HG03378 (cell line): ENCODE measurements around the gene DNM3.

ENCODE experiments used
- ATAC-seq: cut with Tn5 transposase; IDR thresholded peaks from one replicate; pipeline ENCODE4 v1.9.1; 2021; ENCODE audit warnings: mild to moderate bottlenecking, moderate library complexity; ENCODE audit not compliant: unreplicated experiment

Gene DNM3

DNA sequence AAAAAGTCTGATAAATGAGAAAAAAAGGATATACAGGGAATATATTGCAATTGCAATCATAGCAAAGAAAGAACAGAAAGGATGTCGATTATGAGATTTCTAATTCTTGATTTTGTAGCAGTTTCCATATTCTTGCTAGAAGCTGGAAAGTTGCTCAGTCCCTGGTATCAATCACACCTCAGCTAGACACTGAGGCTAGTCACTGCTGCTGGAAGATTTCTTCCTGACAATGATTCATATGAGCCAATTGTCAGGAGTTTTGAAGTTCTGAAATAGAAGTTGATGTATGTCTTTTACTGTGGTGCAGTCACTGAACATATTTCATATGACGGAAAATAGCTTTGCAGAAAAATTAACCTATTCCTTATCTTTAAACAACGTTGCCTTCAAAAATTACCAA lies 370.8 kb downstream of the DNM3 start:
- no peak for ATAC-seq

GRCh38 chr1:172215006-172215405 lies 373.7 kb downstream of the DNM3 start:
- no peak for ATAC-seq

DNA sequence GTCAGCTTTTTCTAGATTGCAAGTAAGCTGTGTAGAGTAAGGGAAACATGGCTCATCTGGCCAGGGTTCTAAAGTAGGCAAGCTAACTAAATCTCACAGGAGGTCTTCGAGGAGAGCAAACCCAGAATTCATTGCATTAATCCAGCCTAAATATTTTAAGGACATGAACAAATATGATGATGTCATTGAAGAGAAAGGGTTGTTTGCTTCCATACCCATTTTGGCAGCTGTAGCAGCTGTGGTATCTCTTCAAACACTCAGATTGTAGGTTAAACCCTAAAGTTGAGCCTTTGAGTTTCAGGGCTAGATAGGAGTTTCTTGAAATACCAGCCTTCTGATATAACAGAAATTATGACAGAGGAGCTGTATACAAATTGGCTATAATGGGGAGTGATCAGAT lies 378.7 kb downstream of the DNM3 start:
- no peak for ATAC-seq

DNA sequence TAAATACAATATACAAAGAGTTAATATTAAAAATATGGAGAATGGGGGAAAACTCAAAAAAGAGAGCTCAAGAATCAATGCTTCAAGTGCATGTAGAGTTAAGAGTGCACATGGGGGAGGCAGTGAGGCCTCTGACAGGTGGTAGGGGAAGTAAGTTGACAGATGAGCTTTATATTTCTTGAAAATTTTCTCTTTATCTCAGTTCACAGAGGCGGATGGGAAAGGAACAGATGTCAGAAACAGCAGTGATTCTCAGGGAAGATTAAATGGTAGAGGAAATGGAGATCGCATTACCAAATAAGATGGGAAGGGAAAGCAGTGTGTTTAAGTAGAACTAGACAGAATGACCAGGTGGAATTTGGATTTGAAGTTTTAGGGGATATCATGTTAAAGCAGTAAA lies 379.1 kb downstream of the DNM3 start:
- ATAC-seq = no peak

- no peak for ATAC-seq
These were observed 380.1 kb downstream of the DNM3 start for GRCh38 chr1:172221436-172221835.

- ATAC-seq = no peak
These were observed 383.6 kb downstream of the DNM3 start for GRCh38 chr1:172224871-172225270.

DNA sequence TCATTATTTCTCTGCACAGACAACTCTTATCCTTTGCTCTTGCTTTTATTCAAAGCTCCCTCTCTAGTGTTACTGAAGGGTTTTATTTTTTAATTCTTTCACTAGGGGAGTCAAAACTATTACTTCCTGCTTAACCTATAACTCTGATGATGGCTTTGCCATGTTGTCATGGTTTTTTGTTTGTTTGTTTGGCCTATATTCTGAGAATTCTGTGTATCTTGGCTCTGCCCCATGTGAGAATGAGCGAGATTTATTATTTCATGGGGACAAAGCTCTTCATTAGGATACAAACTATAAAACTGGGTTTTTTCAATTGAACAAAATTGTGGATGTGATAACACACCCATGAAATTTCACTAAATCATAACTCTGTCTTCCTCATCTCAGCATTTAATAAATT lies 388.6 kb downstream of the DNM3 start:
- no peak for ATAC-seq

- ATAC-seq = no peak
These were observed 389.2 kb downstream of the DNM3 start for GRCh38 chr1:172230526-172230925.

- ATAC-seq = no peak
These were observed 395.7 kb downstream of the DNM3 start for GRCh38 chr1:172236958-172237357.

DNA sequence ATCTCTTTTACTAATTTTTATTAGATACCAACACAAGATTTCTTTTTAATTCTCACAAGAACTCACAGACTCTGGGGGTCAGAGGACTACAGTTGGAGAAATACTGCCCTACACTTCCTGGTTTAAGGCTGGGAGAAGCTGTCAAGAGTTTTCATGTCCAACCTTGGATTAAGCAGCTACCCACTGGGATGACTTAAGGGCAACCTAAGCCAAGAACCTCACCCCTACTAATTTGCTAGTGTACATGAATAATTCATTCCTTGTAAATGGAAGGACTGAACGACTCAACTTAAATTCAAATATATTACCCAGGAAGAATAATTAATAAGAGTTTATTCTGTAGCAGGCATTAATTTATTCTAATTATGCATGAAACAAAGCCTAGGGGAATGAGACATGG lies 396.9 kb downstream of the DNM3 start:
- ATAC-seq = no peak

DNA sequence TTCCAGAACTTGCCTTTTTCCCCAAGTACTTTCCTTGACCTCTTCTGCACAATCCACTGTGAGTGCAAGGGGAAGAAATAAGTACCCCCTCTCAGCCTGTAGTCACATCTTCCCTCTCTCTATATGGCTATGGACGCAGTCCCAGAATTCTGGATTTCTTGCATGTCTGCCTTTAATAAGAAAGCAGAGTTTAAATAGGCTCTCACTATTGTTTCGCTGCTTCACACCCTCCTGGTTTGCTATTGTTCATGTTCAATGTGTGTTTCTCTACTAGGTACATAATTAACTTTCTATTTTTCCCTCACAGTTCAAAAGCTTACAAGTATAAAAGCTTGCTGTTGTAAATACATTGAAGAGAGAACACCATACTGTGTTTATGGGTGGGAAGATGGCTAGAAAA lies 397.7 kb downstream of the DNM3 start:
- ATAC-seq = no peak

GRCh38 chr1:172239901-172240300 lies 398.6 kb downstream of the DNM3 start:
- no peak for ATAC-seq

GRCh38 chr1:172241540-172241939 lies 400.2 kb downstream of the DNM3 start:
- no peak for ATAC-seq

DNA sequence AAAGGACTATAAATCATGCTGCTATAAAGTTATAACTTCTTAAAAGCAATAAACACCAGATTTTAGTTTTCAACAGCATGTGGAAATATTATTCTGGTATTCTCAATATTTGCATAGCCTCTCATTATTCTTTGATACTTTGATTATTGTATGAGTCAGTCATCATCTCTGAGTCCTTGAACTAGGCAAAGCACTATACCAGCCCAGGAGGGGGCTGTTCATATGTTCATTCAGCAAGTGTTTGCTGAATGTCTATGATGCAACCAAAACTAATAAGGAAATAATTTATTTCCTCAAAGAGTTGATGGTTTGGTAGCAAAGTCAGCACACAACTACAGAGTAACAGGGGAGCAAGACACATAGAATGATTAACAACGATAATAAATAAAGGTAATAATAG lies 403.6 kb downstream of the DNM3 start:
- ATAC-seq = no peak

- no peak for ATAC-seq
These were observed 404.5 kb downstream of the DNM3 start for GRCh38 chr1:172245788-172246187.

- no peak for ATAC-seq
These were observed 405.5 kb downstream of the DNM3 start for GRCh38 chr1:172246521-172247390.

DNA sequence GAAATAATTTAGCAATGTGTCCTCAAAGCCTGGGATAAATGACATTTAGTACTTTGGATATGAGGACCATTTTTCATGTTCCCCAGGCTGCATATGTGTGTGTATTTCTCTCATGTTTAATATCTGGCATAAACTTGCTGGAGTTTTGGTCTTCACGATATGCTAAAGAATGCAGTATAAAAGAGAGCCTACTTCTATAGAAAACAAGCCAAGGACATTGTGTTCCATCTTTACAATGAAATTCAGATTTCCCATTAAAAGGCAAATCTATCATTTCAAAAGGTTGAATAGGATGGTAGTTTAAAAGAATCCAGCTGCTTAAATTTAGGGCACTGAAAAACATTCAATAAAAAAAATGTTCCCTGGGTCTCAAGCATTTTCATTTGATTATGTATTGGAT lies 410.2 kb downstream of the DNM3 start:
- no peak for ATAC-seq

GRCh38 chr1:172252321-172252720 lies 411.0 kb downstream of the DNM3 start:
- no peak for ATAC-seq

DNA sequence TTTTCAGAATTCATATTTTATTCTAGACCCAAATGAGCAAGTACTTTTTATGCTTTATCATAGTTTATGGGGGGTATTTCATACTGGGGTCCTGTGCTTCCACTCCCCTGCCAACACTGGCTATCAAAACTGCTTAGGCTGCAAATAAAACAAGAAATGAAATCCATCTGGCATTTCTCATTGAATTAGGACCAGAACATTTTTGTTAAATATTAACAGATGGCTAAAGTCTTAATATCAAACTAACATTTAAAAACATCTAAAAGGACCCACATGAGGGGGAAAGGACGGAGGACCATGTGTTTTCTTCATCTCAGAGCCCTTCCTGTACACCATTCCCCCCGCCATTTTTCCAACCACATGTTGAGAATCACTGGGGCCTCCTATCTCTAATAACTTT lies 411.7 kb downstream of the DNM3 start:
- ATAC-seq = no peak

GRCh38 chr1:172254521-172255222 lies 413.4 kb downstream of the DNM3 start:
- no peak for ATAC-seq

- no peak for ATAC-seq
These were observed 413.9 kb downstream of the DNM3 start for GRCh38 chr1:172255223-172255560.

DNA sequence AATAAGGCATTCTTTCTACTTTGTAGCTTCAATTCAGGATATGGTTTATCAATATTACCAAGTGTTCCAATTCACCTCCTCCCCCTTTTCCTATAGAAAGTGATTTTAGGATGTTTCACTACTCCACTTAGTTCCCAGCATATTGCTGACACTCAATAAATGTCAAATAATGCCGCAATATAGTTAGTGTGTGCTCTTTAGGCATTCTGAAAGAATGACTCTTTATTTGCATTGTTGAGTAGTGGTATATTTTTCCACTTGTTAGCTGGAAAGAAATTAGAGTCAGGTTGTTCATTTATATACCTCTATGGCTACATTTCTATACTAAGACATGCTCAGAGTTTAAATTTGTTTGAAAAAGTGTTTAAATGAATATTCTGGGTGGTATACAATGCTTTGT lies 424.6 kb downstream of the DNM3 start:
- no peak for ATAC-seq
